Measurements from ENCODE around the gene COX7A1. TPM values are rescaled to one million over a fixed set of nuclear protein-coding genes. Genes with fewer than 3 reads are reported as not detected.
A peak's percentile ranks its signal among the peaks of the same experiment; 100 is the strongest.

COX7A1 gene
- total and polyA plus RNA-seq, 2 experiments from 2014 or later, result 8.4 to 93.2 TPM

DNA sequence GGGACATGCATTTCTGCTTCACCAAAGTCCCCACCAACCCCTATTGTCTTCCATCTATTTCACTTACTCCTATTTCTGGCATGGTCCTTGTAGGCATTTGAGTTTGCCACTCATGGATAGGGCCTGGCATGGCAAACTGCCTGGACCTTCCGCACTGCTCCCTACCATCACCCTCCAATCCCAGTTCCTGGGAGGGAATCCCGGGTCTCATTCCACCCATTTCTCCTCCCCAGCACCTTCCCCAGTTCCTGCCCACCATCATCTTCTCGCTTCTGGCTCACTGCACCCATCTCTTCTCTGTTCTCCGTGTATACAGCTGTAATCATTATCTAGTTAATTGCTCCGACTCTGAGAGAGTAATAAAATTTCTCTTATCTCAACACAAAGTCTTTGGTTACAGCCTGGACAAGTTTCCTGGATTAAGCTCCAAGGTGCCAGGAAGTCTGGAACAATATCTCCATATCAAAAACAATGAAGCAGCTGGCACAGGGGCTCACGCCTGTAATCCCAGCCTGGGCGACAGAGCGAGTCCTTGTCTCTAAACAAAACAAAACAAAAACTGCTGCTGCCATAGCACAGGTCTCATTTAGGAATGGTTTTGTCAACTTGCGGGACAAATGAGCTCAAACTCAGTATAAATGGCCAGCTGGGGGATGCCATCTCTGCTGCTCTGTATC, 17.0 kb upstream of the COX7A1 start:
- no peak for TF ChIP-seq EZH2phosphoT487 (IDR thresholded peaks at IDR 0.05; ENCODE audit: insufficient read depth, low read depth)
- TF ChIP-seq EZH2 (IDR thresholded peaks at IDR 0.05; ENCODE audit: insufficient read depth, poor library complexity, severe bottlenecking), result no peak
- H4K20me1 ChIP-seq (ENCODE audit: insufficient read depth), result no peaks in the 10 kb centered on the region
- H3K9me3 ChIP-seq (ENCODE audit: low read depth), result no peaks in the 10 kb centered on the region
- in situ Hi-C loops (cut with MboI), result no loop called here
- no peaks in the 10 kb centered on the region for H3K9me2 ChIP-seq (ENCODE audit: insufficient read depth)
- peaks cover 5% of the 10 kb centered on the region; the same call in 1 of the 2 replicates for H3K4me1 ChIP-seq (ENCODE audit: insufficient read depth)
- H3K4me2 ChIP-seq (ENCODE audit: unreplicated experiment), result no peak overlapping the region
- H3K27ac ChIP-seq, result no peak overlapping the region
- H2AFZ ChIP-seq, result no peak overlapping the region
- no peaks in the 10 kb centered on the region for H3K79me2 ChIP-seq (ENCODE audit: insufficient read depth)
- no peak overlapping the region for H3K4me3 ChIP-seq
- no peaks in the 10 kb centered on the region for H3K36me3 ChIP-seq (ENCODE audit: low read depth)
- no peak overlapping the region for H3K9ac ChIP-seq
- WGBS, 2 experiments (ENCODE audit: low coverage in 1 of 2, low lambda C conversion rate in 2 of 2, missing lambda C conversion rate in 2 of 2), result 69 to 72% methylated on average over 9 of the region's 9 CpGs
- H3K27me3 ChIP-seq (replicated peaks; ENCODE audit: insufficient read depth), result no peaks in the 10 kb centered on the region
- no peaks in the 10 kb centered on the region for H3F3A ChIP-seq (ENCODE audit: insufficient read depth)
- DNase-seq, result no peak

DNA sequence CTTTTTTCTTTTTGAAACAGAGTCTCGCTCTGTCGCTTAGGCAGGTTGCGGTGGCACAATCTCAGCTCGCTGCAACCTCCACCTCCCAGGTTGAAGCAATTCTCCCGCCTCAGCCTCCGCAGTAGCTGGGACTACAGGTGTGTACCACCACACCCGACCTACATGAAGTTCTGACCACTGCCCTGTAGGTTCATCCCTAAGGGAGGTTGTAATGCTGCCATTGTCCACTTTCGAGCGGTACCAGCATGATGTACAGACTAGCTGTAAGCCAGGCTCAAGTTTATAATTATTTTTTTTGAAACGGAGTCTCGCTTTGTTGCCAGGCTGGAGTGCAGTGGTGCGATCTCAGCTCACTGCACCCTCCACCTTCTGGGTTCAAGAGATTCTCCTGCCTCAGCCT, 11.6 kb upstream of the COX7A1 start:
- WGBS, 2 experiments (ENCODE audit: low coverage in 1 of 2, low lambda C conversion rate in 2 of 2, missing lambda C conversion rate in 2 of 2), result 91 to 93% methylated on average over 12 of the region's 12 CpGs
- Histone ChIP-seq H2AFZ (no peak overlapping the region), H3K36me3 (ENCODE audit: low read depth) (no peaks in the 10 kb centered on the region), H3K4me1 (ENCODE audit: insufficient read depth) (no peaks in the 10 kb centered on the region), H3K4me3 (no peak overlapping the region), H3F3A (ENCODE audit: insufficient read depth) (no peaks in the 10 kb centered on the region), H3K9ac (no peak overlapping the region), H3K79me2 (ENCODE audit: insufficient read depth) (no peaks in the 10 kb centered on the region), H3K4me2 (ENCODE audit: unreplicated experiment) (no peak overlapping the region), H3K9me3 (ENCODE audit: low read depth) (no peaks in the 10 kb centered on the region), H3K27me3 (replicated peaks; ENCODE audit: insufficient read depth) (no peaks in the 10 kb centered on the region), H3K9me2 (ENCODE audit: insufficient read depth) (no peaks in the 10 kb centered on the region), H4K20me1 (ENCODE audit: insufficient read depth) (no peaks in the 10 kb centered on the region), H3K27ac (no peak overlapping the region)
- DNase-seq, result no peak
- in situ Hi-C loops (cut with MboI), result no loop called here
- TF ChIP-seq EZH2 (IDR thresholded peaks at IDR 0.05; ENCODE audit: insufficient read depth, poor library complexity, severe bottlenecking), result no peak
- no peak for TF ChIP-seq EZH2phosphoT487 (IDR thresholded peaks at IDR 0.05; ENCODE audit: insufficient read depth, low read depth)

DNA sequence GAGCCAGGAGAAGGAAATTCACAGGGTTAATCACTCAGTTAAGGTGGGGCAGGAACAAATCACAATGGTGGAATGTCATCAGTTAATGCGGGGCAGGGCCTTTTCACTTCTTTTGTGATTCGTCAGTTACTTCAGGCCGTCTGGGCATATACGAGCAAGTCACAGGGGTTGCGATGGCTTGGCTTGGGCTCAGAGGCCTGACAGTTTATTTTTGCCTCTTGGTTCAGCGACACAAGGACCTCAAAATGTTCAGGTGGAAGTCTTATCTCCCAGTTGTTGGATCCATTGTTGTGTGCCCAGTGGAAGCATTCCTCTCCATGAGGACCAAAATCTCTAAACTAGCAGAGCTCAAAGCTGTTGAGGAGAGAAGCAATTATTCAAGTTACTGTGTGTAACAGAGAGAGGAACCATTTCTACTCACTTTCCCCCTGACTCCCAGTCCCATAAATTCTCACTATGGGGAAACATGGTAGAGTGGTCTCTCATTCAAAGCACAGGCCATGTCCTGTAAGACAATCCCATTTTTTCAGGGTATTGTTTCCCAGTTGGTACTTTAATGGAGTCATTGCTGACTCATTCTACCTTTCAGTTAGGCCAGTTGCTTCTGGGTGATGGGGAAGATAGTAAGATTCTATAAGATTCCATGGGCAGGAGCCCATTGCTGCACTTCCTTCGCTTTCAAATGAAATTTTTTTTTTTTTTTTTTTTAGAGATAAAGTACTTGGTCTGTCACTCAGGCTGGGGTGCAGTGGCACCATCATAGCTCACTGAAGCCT, 8.8 kb upstream of the COX7A1 start:
- no peak overlapping the region for H3K4me3 ChIP-seq
- no peaks in the 10 kb centered on the region for H3F3A ChIP-seq (ENCODE audit: insufficient read depth)
- no peaks in the 10 kb centered on the region for H3K27me3 ChIP-seq (replicated peaks; ENCODE audit: insufficient read depth)
- no peak overlapping the region for H2AFZ ChIP-seq
- no peaks in the 10 kb centered on the region for H3K4me1 ChIP-seq (ENCODE audit: insufficient read depth)
- in situ Hi-C loops (cut with MboI), result no loop called here
- no peak overlapping the region for H3K27ac ChIP-seq
- no peak overlapping the region for H3K4me2 ChIP-seq (ENCODE audit: unreplicated experiment)
- no peak for DNase-seq
- TF ChIP-seq EZH2phosphoT487 (IDR thresholded peaks at IDR 0.05; ENCODE audit: insufficient read depth, low read depth) (no peak), EZH2 (IDR thresholded peaks at IDR 0.05; ENCODE audit: insufficient read depth, poor library complexity, severe bottlenecking) (no peak)
- H4K20me1 ChIP-seq (ENCODE audit: insufficient read depth), result no peaks in the 10 kb centered on the region
- no peak overlapping the region for H3K9ac ChIP-seq
- no peaks in the 10 kb centered on the region for H3K9me3 ChIP-seq (ENCODE audit: low read depth)
- no peaks in the 10 kb centered on the region for H3K36me3 ChIP-seq (ENCODE audit: low read depth)
- no peaks in the 10 kb centered on the region for H3K79me2 ChIP-seq (ENCODE audit: insufficient read depth)
- H3K9me2 ChIP-seq (ENCODE audit: insufficient read depth), result no peaks in the 10 kb centered on the region
- 88% methylated on average over 7 of the region's 7 CpGs for WGBS, 2 experiments (ENCODE audit: low coverage in 1 of 2, low lambda C conversion rate in 2 of 2, missing lambda C conversion rate in 2 of 2)

GRCh38 chr19:36153126-36153525, 879 bp upstream of the COX7A1 start:
- H3K79me2 ChIP-seq (ENCODE audit: insufficient read depth), result no peaks in the 10 kb centered on the region
- in situ Hi-C loops (cut with MboI), result no loop called here
- 97% methylated on average over 10 of the region's 10 CpGs for WGBS, 2 experiments (ENCODE audit: low coverage in 1 of 2, low lambda C conversion rate in 2 of 2, missing lambda C conversion rate in 2 of 2)

More at GRCh38 chr19:36153126-36153525, 879 bp upstream of the COX7A1 start:
- H3K4me3 ChIP-seq, result peak overlapping the region; percentile 71
- H3K27me3 ChIP-seq (replicated peaks; ENCODE audit: insufficient read depth), result no peaks in the 10 kb centered on the region
- H3K9me3 ChIP-seq (ENCODE audit: low read depth), result no peaks in the 10 kb centered on the region
- peak overlapping the region; percentile 76 for H3K4me2 ChIP-seq (ENCODE audit: unreplicated experiment)
- H4K20me1 ChIP-seq (ENCODE audit: insufficient read depth), result no peaks in the 10 kb centered on the region
- peak overlapping the region; percentile 76; the same call in 1 of the 2 replicates for H3K9ac ChIP-seq
- peaks cover 6% of the 10 kb centered on the region; the same call in 1 of the 2 replicates for H3F3A ChIP-seq (ENCODE audit: insufficient read depth)
- TF ChIP-seq EZH2 (IDR thresholded peaks at IDR 0.05; ENCODE audit: insufficient read depth, poor library complexity, severe bottlenecking) (no peak), EZH2phosphoT487 (IDR thresholded peaks at IDR 0.05; ENCODE audit: insufficient read depth, low read depth) (no peak)
- no peak for DNase-seq
- no peaks in the 10 kb centered on the region for H3K36me3 ChIP-seq (ENCODE audit: low read depth)
- H3K9me2 ChIP-seq (ENCODE audit: insufficient read depth), result no peaks in the 10 kb centered on the region
- peak overlapping the region; percentile 53 for H3K27ac ChIP-seq
- H3K4me1 ChIP-seq (ENCODE audit: insufficient read depth), result no peaks in the 10 kb centered on the region
- H2AFZ ChIP-seq, result no peak overlapping the region
